HG03558 (cell line): ENCODE results near the gene RXFP2.

Source experiments
- ATAC-seq: cut with Tn5 transposase; IDR thresholded peaks from one replicate; pipeline ENCODE4 v1.9.1; 2021; ENCODE audit warnings: moderate number of reproducible peaks; ENCODE audit not compliant: unreplicated experiment; ENCODE audit errors: extremely low read depth

The RXFP2 gene

GRCh38 chr13:31765138-31765785 lies 25.9 kb downstream of the RXFP2 start:
- ATAC-seq = no peak

- ATAC-seq = no peak
These were observed 28.0 kb downstream of the RXFP2 start for GRCh38 chr13:31767175-31767900.

GRCh38 chr13:31768351-31768750 lies 29.0 kb downstream of the RXFP2 start:
- no peak for ATAC-seq

GRCh38 chr13:31769575-31769974 lies 30.2 kb downstream of the RXFP2 start:
- ATAC-seq = no peak

GRCh38 chr13:31772231-31772630 lies 32.9 kb downstream of the RXFP2 start:
- no peak for ATAC-seq

GRCh38 chr13:31773538-31773937 lies 34.2 kb downstream of the RXFP2 start:
- ATAC-seq = no peak

- ATAC-seq = no peak
These were observed 34.9 kb downstream of the RXFP2 start for GRCh38 chr13:31774186-31774750.

- no peak for ATAC-seq
These were observed 35.8 kb downstream of the RXFP2 start for GRCh38 chr13:31775148-31775547.

GRCh38 chr13:31775686-31776085 lies 36.4 kb downstream of the RXFP2 start:
- no peak for ATAC-seq

GRCh38 chr13:31781064-31781463 lies 41.7 kb downstream of the RXFP2 start:
- ATAC-seq = no peak

- ATAC-seq = no peak
These were observed 46.7 kb downstream of the RXFP2 start for GRCh38 chr13:31786011-31786410.

GRCh38 chr13:31790992-31791391 lies 51.7 kb downstream of the RXFP2 start:
- ATAC-seq = no peak

GRCh38 chr13:31793246-31793645 lies 53.9 kb downstream of the RXFP2 start:
- ATAC-seq = no peak

- no peak for ATAC-seq
These were observed 55.1 kb downstream of the RXFP2 start for GRCh38 chr13:31794452-31794851.

GRCh38 chr13:31797154-31797775 lies 57.9 kb downstream of the RXFP2 start:
- no peak for ATAC-seq

GRCh38 chr13:31798189-31798588 lies 58.9 kb downstream of the RXFP2 start:
- ATAC-seq = no peak

- ATAC-seq = no peak
These were observed 61.8 kb downstream of the RXFP2 start for GRCh38 chr13:31801088-31801487.

- ATAC-seq = no peak
These were observed 64.0 kb downstream of the RXFP2 start for GRCh38 chr13:31803311-31803710.

- no peak for ATAC-seq
These were observed 66.5 kb downstream of the RXFP2 start for GRCh38 chr13:31805841-31806240.

GRCh38 chr13:31807090-31807541 lies 67.8 kb downstream of the RXFP2 start:
- ATAC-seq = no peak

- ATAC-seq = no peak
These were observed 75.2 kb downstream of the RXFP2 start for GRCh38 chr13:31814536-31814935.
